ENCODE data around the gene NECTIN1. TPM values are rescaled to one million over a fixed set of nuclear protein-coding genes. Genes with fewer than 3 reads are reported as not detected.

The NECTIN1 gene
- total RNA-seq, result 10.4 TPM
- long read RNA-seq, partial matches to known transcripts, result 1 of 12 reads
- long read RNA-seq, other reads (novel, unspliced or antisense), result 10 of 12 reads

- intact Hi-C loops (cut with DNase I), result loop anchor here (2.0 to 10.0 kb wide), 2 partner anchors 62 to 576 kb away; no protein-coding TSS in a partner anchor
These were observed at the start of gene NECTIN1 for GRCh38 chr11:119728651-119729580. TSS of gene NECTIN1 (minus strand) at chr11:119729200. CDS start at chr11:119728553, 647 bp downstream.

GRCh38 chr11:119778391-119779194, 49.6 kb upstream of the NECTIN1 start:
- no peak for DNase-seq (ENCODE audit: low spot score)
- intact Hi-C loops (cut with DNase I), result loop anchor here (1.0 to 2.0 kb wide), 2 partner anchors 28 to 113 kb away; no protein-coding TSS in a partner anchor

More at GRCh38 chr11:119728651-119729580, at the start of gene NECTIN1:
- peak; percentile 94 for DNase-seq (ENCODE audit: low spot score)

GRCh38 chr11:119777940-119778339, 48.9 kb upstream of the NECTIN1 start:
- intact Hi-C loops (cut with DNase I), result loop anchor here (2.0 kb wide), 1 partner anchor 29 kb away; no protein-coding TSS in a partner anchor
- no peak for DNase-seq (ENCODE audit: low spot score)

GRCh38 chr11:119776651-119777050, 47.7 kb upstream of the NECTIN1 start:
- intact Hi-C loops (cut with DNase I), result no loop called here

GRCh38 chr11:119776031-119776636, 47.1 kb upstream of the NECTIN1 start:
- intact Hi-C loops (cut with DNase I), result no loop called here
- DNase-seq (ENCODE audit: low spot score), result no peak

More at GRCh38 chr11:119776651-119777050, 47.7 kb upstream of the NECTIN1 start:
- DNase-seq (ENCODE audit: low spot score), result no peak

- no peak for DNase-seq (ENCODE audit: low spot score)
- intact Hi-C loops (cut with DNase I), result no loop called here
These were observed 45.3 kb upstream of the NECTIN1 start for GRCh38 chr11:119774172-119774763.

GRCh38 chr11:119772641-119773415, 43.8 kb upstream of the NECTIN1 start:
- DNase-seq (ENCODE audit: low spot score), result no peak
- intact Hi-C loops (cut with DNase I), result no loop called here

GRCh38 chr11:119772076-119772475, 43.1 kb upstream of the NECTIN1 start:
- no peak for DNase-seq (ENCODE audit: low spot score)
- intact Hi-C loops (cut with DNase I), result no loop called here

- DNase-seq (ENCODE audit: low spot score), result no peak
- intact Hi-C loops (cut with DNase I), result no loop called here
These were observed 42.3 kb upstream of the NECTIN1 start for GRCh38 chr11:119771172-119771770.

GRCh38 chr11:119765628-119766027, 36.6 kb upstream of the NECTIN1 start:
- DNase-seq (ENCODE audit: low spot score), result no peak
- intact Hi-C loops (cut with DNase I), result no loop called here

- no peak for DNase-seq (ENCODE audit: low spot score)
- intact Hi-C loops (cut with DNase I), result no loop called here
These were observed 35.3 kb upstream of the NECTIN1 start for GRCh38 chr11:119764108-119764868.

GRCh38 chr11:119763071-119763728, 34.2 kb upstream of the NECTIN1 start:
- no peak for DNase-seq (ENCODE audit: low spot score)
- intact Hi-C loops (cut with DNase I), result no loop called here

- no peak for DNase-seq (ENCODE audit: low spot score)
- intact Hi-C loops (cut with DNase I), result no loop called here
These were observed 30.9 kb upstream of the NECTIN1 start for GRCh38 chr11:119759747-119760412.

GRCh38 chr11:119759324-119759723, 30.3 kb upstream of the NECTIN1 start:
- no peak for DNase-seq (ENCODE audit: low spot score)
- intact Hi-C loops (cut with DNase I), result no loop called here

- DNase-seq (ENCODE audit: low spot score), result no peak
- intact Hi-C loops (cut with DNase I), result no loop called here
These were observed 29.3 kb upstream of the NECTIN1 start for GRCh38 chr11:119758291-119758690.

- intact Hi-C loops (cut with DNase I), result no loop called here
- DNase-seq (ENCODE audit: low spot score), result peak; percentile 66
These were observed 28.4 kb upstream of the NECTIN1 start for GRCh38 chr11:119757378-119757777.

All from cardiac septum (tissue), 1 donor.